Adrenal gland (tissue), 5 donors: ENCODE data around the gene KIFC3.

Source experiments
- CTCF ChIP-seq, 6 experiments: fragments of 450-650 bp in 4 of 6; fragments of 200-600 bp in 2 of 6; sonication (generic) in 1 of 6; IDR thresholded peaks; 1 replicate in 5 of 6; 2 replicates in 1 of 6; pipeline versions ENCODE4 v1.5.1 to v1.8.0; 2016 to 2021; ENCODE audit warnings: antibody characterized with exemption in 6 of 6, mild to moderate bottlenecking in 2 of 6, moderate library complexity in 1 of 6
- POLR2A ChIP-seq, 2 donors: fragments of 450-650 bp; IDR thresholded peaks; one replicate each; pipeline ENCODE4 v1.6.1; 2017; ENCODE audit warnings: antibody characterized with exemption in 2 of 2, mild to moderate bottlenecking in 2 of 2, moderate library complexity in 1 of 2
- donor health status: DM: no; HTN: no; CAD: no.

DNA sequence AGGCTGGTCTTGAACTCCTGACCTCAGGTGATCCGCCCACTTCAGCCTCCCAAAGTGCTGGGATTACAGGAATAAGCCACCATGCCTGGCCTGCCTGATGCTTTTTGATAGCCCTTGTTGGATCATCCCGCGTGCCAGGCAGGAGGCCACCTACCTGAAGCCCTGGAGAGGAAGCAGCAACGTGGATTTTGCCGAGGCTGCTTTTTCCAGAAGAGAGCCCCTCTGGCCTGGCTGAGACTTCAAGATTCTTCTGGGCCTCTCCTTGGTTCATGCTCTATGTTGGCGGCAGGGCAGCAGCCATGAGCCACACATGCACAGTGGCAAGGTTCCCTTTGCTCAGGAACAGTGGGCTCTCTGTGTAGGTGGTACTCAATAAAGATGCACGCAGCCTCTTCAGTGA is 55.2 kb downstream of the KIFC3 start:
- no peak for TF ChIP-seq CTCF (IDR thresholded peaks at IDR 0.05)
- no peak for TF ChIP-seq POLR2A (IDR thresholded peaks at IDR 0.05)
